Inflammatory macrophage (primary cell): Measurements from ENCODE around the gene CCDC86.
A peak's percentile ranks its signal among the peaks of the same experiment; 100 is the strongest.

Source experiments
- DNase-seq, 2 donors: peaks; one replicate each; pipeline ENCODE4 v3.0.0-alpha.2; 2020 to 2022

CCDC86 gene

DNA sequence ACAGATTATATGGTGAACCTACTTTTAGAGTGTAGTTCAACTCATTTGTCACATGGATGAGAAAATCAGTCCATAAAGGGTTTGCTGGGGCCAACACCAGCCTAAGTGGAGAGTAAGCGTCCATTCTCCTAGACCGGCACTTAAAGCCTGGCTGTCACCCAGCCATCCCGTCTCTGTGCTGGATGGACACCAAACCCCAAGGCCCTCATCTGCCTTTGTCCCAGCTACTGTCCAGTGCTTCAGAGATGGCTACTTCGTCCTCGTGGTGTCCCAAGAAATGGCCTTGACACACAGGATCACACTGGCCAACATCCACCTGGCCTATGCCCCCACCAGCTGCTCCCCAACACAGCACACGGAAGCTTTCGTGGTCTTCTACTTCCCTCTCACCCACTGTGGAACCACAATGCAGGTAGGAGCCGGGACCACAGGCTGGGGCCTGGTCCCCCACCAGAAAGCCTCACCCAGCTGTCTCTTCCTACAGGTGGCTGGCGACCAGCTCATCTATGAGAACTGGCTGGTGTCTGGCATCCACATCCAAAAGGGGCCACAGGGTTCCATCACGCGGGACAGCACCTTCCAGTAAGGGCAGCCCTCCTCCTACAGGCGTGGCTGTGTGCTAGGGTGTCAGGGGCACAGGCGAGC lies 28.9 kb downstream of the CCDC86 start:
- no peak for DNase-seq

DNA sequence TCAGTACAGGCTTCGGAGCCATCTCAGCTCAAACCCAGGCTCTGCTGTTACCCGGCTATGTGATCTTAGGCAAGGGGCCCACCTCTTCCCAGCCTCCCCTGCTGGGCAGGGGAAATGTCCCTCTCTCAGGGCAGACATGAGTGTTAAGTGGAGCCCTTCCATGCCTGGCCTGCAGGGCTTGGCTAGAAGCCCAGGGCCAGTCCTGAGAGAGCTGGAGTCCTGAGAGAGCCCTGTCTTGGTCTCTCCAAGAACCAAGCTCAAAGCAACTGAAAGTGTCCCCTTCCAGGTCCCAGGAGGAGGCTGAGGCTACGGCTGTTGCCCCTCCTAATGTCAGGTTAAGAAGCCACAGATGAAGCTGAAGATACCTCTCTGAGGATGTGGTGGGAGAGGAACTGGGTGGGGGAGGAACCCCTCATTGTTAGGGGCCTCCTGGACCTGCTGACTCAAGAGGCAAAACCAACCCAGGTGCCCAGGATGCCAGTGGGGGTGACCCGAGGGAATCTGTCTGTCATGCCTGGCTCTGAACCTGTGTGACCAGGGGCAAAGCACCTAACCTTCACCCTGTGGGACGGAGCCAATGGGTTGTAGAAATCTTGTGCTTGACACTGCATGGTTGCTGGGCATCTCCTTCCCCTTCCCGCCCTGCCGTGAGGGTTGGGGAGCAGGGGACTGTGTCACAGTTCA lies 29.6 kb downstream of the CCDC86 start:
- peak in 1 of 2 donors; percentile 8 for DNase-seq

DNA sequence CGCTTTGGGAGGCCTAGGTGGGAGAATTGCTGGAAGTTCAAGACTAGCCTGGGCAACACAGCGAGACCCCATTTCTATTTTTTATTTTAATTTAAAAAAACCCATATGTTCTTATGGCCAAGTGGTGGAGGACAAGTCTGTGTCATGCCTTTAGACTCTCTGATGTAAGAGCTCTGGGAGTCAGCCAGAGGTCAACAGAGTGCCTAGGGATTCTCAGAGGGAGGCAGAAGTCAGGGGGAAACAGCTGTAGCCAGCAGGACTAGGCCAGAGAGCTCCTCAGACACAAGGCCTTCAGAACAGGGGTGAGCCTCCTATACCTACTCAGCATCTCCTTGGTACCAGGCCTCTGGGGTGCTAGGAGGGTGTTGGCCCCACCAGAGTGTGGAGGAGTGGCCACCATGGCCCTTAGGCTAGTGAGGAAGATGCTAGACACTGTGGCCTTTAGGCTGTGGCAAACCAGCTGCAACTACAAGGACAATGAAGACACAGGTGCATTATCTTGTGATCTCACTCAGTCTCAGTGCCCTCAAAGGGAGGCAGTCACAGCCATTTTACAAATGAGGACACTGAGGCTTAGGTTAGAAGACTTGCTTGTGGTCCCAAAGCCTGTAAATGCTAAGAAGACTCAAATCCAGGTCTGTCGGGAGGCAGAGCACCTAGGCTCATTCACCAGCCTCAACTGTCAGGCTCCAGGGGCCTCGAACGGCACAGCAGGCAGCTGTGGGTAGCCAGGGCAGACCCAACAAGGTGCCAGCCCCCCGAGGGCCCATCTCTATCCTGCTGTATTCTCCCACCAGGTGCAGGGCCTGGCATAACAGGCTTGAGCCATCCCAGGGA lies 30.4 kb downstream of the CCDC86 start:
- DNase-seq: peak; percentile 54 to 68

DNA sequence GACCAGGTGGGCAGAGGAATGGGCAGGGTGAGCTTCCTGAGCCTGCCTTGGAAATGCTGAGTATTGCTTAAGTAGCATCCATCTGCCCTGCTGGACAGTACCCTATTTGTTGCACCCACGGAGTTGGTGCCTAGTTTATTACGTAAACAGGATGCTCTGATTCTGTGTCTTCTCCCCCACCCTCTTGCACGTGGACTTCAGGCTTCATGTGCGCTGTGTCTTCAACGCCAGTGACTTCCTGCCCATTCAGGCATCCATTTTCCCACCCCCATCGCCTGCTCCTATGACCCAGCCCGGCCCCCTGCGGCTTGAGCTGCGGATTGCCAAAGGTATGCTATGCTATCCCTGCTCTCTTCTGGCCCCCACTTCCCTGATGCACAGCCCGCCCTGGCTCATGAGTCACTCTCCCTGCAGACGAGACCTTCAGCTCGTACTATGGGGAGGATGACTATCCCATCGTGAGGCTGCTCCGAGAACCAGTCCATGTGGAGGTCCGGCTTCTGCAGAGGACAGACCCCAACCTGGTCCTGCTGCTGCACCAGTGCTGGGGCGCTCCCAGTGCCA lies 31.1 kb downstream of the CCDC86 start:
- peak; percentile 65 to 81 for DNase-seq

DNA sequence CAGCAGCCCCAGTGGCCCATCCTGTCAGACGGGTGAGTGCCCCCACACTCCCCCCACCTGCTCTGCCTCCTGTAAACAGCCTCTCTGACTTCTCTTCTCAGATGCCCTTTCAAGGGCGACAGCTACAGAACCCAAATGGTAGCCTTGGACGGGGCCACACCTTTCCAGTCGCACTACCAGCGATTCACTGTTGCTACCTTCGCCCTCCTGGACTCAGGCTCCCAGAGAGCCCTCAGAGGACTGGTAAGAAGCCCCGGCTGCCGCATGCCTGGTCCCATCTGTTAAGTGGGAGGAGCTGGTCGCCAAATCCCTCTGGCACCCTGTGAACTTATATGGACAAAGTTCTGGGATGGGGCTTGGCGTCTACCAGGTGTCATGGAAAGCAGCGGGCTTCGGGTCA lies 31.6 kb downstream of the CCDC86 start:
- no peak for DNase-seq

- no peak for DNase-seq
Observed at GRCh38 chr11:60874421-60875365, 32.8 kb downstream of the CCDC86 start.

- DNase-seq: no peak
Observed at GRCh38 chr11:60875366-60876167, 33.7 kb downstream of the CCDC86 start.

DNA sequence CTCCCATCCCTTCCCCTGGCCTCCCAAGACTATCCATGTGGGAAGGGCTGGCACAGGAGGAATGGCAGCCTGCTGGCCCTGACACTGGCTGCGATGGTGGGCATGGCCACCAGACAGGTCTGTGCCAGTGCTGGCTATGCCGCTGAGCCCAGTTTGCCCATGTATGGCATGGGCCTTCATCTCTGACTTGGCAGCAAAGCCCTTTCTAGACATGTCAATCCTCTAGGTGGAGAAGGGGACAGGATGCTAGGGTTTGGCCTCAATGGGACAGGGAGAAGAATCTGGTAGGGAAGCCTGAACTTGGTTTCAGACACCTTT lies 34.2 kb downstream of the CCDC86 start:
- DNase-seq: no peak

- no peak for DNase-seq
Observed at GRCh38 chr11:60878245-60879101, 36.6 kb downstream of the CCDC86 start.

DNA sequence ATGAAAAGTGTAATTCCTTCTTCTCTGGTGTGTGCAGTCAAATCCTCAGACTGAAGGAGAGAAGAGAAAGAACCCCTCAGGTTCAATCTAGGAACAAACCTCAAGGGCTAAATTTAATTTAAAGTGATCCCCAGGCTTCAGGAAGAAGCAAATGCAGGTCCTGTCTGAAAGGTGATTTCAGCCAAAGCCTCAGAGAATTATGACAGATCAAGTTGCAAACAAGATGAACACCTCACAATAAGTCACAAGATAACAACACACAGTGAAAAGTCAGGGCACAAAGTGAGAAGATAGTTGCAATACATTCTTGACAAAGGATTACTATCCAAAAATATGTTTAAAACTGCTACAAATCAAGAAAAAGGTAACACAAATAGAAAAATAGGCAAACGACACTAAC lies 37.2 kb downstream of the CCDC86 start:
- DNase-seq: no peak

DNA sequence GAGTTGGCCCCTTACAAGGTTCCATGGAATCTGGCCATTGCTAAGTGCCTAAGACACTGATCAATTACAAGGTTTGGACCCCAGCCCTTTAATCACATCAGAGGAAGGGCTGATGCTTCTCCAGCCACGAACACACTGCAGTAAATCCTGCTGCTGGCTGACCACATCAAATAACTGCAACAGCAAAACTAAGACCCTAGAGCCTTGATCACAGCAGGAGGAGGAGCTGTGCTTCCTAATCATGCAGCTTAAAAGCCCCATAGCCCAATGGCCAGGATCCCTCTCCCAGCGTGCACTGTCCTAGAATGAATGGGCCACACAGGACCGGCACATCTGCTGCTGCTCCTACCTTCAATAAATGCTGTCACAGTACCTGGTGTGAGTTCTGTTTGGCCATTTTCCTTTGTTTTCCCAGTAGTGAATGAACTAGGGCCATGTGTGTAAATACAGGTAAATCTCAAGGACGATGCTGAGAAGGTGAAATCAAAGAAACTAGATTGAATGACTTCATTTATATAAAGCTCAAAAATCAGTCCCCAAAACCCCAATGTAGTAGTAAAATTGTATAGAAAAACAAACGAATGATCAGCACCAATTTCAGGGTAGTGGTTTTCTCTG lies 38.2 kb downstream of the CCDC86 start:
- DNase-seq: no peak

GRCh38 chr11:60880643-60881282 lies 38.9 kb downstream of the CCDC86 start:
- DNase-seq: no peak

- peak; percentile 60 to 62 for DNase-seq
Observed at GRCh38 chr11:60887556-60887955, 45.6 kb downstream of the CCDC86 start.

DNA sequence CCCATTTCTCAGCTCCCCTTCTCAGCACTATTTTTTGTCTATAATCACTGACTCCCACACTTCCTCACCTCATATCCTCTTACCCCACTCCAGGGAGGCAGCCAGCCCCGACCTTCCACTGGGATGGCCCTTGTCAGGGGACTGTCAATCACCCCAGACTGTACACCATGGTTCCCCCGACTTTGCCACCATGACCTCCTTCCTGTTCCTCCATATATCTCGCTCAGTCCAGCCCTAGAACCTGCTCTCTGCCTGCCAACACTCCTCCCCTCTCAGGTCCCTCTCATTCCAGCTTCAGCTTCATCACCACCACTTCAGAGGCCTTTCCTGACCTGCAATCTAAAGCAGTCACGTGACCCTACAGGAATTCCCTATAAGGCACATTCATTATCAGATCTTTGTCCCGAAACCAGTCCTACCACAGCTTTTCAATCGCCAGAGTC lies 48.0 kb downstream of the CCDC86 start:
- DNase-seq: no peak

DNA sequence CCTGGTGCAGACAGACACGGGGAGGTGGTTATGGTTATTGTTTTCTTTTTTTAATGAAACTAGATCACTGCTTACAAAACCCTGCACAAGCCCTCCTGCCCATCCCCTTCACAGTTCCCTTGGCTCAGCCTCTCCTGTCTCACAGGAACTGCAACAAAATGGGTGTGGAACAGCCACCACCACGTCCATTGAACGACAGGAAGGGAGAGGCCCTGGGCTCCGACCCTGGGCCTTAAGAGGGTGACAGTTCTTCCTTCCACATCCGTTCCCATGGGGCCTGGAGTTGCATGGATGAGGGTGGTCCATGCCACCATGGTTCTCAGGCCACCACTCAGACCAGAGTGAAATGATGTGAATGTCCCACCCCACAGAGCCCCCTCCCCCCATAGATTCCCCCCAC lies 48.8 kb downstream of the CCDC86 start:
- DNase-seq: no peak

GRCh38 chr11:60891103-60891741 lies 49.3 kb downstream of the CCDC86 start:
- no peak for DNase-seq

GRCh38 chr11:60895687-60896086 lies 53.8 kb downstream of the CCDC86 start:
- peak; percentile 10 to 41 for DNase-seq

GRCh38 chr11:60897496-60897895 lies 55.6 kb downstream of the CCDC86 start:
- DNase-seq: no peak
